SHP77 (cell line): ENCODE measurements around the gene NUDC.

ENCODE experiments used
- DNase-seq, 2 experiments: peaks; one replicate each; lab custom pipeline; 2025; lab: John Stamatoyannopoulos, UW

The NUDC gene

DNA sequence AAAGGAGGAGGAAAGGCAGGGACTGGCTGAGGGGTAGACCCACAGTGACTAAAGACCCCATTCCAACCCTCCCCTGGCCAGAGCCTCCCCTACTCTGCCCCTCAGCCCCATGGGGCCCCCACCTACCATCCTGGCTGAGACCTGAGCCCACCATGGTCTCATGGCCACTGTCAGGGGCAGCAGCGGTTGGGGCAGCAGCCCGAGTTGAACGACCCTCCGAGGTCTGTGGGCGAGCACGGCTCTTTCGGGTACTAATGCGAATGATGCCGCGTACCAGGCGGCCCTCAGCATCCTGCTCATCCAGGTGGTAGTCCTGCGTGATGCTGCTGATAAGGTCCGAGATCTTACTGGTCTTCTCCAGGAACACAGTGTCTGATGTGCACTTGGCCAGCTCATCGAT lies 29.7 kb downstream of the NUDC start:
- DNase-seq: no peak

DNA sequence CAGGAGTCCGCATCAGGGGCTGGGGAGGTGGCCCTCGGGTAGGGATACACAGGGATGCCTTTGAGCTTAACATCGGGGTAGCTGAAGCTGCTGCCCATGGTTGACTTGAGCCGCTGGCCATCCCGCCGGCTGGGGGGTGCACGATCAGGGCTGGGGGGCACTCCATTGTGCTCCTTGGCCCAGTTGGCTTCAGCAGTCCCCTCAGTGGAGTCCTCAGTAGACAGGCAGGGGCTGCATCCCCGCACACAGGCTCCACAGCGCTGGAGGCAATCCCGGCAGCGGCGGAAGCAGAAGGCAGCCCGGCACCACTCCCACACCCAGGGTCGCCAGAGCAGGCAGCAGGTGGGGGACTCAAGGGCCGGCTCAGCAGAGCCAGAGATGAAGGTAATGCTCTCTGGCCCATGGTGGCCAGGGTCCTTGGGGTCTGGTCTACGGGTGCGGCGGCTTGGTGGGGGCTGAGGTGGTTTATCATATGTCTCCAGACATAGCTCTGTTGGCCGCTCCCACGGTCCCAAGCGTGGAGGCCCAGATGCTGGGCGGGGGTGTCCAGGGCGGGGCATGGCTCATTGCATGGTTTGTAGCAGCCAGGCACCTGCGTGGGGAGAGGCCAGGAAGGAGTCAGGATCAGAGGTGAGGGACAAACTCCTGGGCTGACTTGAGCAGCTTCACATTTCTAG lies 30.4 kb downstream of the NUDC start:
- no peak for DNase-seq

DNA sequence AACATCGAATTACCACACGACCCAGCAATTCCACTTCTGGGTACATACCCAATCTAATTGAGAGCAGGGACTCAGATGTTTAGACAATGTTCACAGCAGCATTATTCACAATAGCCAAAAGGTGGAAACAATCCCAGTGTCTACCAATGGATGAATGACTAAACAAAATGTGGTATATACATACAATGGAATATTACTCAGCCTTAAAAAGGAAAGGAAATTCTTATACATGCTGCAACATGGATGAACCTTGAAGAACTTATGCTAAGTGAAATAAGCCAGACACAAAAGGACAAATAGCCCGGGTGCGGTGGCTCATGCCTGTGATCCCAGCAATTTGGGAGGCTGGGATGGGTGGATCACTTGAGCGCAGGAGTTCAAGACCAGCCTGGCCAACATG lies 31.8 kb downstream of the NUDC start:
- DNase-seq: no peak

DNA sequence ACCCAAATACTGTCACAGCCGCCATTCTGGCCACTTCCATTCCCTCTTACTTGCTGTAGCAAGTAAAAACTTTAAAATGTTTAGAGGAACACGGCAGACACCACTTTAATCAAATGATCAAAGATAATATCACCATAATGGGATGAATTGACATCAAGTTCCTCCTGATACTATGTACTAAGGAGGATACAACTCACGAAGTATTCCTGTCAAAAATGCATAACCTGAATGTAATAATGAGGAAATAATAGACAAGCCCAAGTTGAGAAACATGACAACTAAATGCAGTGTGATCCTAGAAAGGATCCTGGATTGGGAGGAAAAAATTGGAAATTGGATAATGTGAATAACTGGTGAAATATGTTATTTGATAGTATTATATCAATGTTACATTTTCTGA lies 34.8 kb downstream of the NUDC start:
- DNase-seq: no peak

DNA sequence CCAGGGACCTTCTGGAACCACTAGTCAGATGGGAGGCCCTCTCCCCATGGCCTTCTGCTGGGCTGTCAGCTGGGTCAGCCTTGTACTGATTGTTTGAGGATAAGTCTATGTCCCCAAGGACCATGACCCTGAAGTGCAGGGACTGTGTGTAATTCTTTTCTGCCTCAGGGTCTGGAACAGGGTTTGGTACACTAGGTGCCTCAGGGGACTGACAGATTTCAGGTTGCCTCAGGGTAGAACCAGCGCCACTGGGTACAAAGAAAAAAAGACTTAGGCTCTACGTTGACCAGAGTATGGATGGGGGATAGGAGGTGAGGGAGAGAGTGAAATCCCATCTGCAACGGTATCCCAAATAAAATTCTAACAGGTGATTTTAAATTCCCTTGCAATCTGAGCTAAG lies 35.8 kb downstream of the NUDC start:
- DNase-seq: no peak

DNA sequence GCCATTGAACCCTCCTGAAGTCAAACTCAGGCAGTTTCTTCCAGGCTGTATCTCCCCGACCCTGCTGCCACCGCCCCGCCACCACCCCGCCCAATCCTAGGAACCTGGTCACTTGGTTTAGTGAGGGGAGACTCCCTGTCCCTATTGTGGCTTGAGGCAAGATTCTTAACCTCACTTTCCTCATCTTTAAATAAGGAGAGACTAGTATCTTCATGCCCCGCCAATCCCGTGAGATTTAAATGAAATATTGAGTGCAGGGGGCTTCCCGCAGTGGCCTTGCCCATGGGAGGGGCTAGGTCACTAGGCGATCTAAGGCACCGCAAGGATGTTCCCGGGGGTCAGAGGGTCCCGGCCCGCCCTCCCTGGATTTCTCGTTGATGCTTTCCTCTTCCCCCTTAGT lies 37.7 kb downstream of the NUDC start:
- no peak for DNase-seq

DNA sequence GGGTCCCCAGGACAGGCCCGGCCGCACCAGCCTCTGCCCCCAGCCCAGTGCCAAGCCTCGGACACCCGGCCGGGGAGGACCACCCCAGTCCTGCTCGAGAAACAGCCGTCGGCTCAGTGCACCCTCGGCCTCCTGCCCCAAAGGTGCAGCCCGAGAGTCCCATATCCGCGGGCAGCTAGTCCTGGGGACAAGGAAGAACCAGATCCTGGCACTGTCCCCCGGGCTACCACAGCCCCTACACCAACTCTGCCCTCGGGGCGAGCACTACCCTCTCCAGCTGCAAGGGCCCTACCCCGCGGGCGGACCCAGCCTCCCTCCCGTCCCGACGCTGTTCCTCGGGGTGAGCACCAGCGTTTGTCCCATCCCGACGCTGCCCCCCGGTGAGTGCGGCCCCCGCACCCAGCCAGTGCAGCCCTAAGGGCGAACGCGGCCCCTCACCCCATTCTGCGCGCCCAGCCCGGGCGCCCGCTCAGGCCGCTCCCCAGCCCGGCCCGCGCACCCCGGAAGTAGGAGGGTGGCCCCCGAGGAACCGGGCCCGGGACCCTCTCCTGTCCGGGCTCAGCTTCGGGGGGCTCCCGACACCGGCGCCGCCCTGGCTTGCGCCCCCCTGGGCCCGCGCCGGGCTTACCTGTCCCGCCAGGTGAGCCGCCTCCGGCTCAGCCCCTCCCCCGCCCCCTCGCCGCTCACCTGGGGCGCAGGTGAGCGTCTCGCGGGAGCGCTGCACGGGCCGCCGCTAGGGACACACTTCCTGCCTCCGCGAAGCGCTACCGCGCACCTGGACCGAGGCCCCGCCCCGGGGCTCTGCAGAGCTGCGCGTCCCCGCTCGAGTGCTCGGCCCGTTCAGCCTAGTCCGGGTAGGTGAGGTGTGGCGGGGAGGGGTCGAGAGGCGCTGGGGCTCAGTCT lies 38.4 kb downstream of the NUDC start, which contains the start of gene KDF1:
KDF1 (minus strand) TSS at position 747 of the 903 bp plus-strand sequence. CDS start 8,088 bp downstream, outside the sequence.
- no peak for DNase-seq

DNA sequence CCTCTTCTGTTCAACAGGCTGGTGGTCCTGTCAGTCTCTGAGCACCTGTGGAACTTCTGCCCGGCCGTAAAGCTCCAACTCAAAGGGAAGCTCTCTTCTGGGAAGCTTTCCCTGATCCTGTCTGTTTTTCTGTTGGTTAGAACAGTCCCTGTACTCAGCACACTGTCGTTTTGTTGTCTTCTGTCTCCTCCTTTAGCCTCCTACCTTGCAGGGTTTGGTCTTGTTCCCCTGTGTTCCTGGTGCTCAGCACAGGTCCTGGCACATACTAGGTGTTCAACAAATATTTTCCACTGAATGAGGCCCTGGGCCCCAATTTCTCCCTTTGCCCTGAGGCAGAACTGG lies 39.1 kb downstream of the NUDC start:
- no peak for DNase-seq

DNA sequence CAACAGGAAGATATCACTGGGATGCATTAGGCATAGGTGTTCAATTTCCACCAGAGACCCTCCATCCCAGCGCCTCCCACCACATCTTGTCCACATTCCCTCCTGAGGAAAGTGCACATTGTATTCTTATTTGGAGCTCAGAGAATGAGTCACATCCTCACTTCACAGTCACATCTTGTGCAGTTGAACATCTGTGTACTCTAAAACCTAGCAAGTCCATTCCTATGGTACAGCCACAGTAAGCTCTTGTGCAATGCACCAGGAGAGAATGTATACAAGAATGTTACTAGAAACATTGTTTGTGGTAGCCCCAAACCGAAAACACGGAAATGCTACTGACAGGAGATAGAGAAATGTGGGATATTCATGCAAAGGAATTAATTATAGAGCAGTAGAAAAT lies 40.3 kb downstream of the NUDC start:
- DNase-seq: no peak

DNA sequence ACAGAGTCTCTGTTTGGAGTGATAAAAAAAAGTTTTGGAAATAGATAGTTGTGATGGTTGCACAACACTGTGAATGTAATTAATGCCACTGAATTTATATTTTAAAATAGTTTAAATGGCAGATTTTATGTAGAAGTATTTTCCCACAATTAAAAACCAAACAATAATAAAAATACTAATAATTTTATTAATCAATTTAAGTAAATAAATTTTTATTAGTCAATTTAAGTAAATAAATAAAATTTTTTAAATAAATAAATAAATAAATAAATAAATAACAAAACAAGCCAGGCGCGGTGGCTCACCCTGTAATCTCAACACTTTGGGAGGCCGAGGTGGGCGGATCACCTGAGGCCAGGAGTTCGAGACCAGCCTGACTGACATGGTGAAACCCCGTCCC lies 43.7 kb downstream of the NUDC start:
- no peak for DNase-seq

DNA sequence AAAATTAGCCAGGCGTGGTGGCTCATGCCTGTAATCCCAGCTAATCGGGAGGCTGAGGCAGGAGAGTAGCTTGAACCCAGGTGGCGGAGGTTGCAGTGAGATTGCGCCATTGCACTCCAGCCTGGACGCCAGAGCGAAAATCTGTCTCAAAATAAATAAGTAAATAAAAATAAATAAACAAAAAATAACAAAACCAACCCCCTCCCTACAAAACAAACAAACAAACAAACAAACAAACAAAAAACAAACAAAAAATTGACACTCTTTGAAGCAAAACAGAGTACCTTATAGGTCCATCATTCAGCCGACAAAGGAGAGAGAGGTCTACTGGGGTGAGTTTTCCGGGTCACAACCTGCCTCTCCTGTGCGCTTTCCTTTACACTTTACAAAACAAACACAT lies 44.1 kb downstream of the NUDC start:
- DNase-seq: no peak

DNA sequence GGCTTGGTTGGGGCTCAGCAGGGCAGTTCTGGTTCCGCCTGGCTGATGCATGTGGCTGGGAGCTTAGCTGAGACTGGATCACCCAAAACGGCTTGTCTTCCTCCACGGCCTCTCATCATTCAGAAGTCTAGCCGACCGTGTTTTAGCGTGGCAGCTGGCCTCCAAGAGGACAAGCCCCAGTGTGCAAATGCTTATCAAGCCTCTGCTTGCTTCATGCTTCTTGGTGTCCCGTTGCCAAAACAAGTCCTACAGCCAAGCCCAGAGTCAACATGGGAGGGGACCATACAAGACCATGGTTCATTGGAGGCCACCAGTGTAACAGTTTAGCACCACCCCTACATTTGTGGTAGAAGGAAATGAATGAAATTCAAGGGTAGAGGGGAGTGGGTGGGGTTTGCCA lies 49.3 kb downstream of the NUDC start:
- DNase-seq: no peak

DNA sequence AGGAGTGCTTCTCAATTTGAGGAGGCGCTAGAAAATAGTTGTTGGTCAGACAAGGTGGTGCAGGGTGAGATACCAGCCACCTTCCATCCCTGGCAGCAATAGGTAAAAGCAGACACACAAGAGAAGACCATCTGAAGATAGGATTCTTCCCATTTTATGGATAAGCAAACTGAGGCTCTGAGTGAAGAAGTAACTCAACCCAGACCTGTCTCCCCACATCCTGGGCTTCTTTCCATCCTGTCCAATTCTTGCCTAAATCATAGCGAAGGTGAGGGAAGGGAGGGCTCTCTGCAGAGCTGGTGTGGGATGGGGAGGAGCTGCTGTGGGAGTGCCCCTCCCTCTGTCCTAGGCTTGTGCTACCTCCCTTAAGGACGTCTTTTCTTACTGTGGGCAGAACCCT lies 50.0 kb downstream of the NUDC start:
- no peak for DNase-seq

DNA sequence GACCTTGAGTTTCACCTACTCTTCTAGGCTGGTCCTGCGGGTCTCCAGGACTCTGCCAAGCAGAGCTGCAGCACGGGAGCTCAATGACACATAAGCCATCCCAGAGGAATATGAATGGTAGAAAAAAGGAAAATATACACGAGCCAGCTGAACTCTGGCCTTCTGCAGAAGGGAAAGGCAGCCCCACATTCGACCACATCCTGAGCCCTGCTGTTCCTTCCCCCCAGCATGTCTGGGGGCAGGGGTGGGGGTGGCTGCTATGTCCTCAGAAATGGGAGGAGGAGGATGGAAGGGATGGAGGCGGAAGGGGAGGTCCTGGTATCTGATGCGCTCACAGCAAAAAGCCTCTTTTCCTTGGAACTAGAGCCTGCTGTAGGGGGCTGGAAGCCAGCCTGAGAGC lies 50.8 kb downstream of the NUDC start:
- DNase-seq: no peak

DNA sequence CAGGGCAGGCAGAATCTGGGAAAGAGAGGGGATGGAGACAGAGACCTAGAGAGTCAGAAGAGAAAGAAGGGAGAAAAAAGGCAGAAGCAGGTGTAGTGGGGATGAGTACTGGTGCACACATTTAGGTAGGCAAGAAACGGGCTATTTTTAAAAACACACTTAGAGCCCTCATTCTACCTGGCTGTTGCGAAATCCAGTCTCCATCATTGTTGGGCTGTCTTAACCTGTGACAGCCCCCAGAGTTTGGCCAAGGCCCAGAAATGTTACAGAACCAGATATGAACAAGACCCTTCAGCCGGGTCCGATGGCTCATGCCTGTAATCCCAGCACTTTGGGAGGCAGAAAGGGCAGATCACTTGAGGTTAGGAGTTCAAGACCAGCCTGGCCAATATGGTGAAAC lies 51.3 kb downstream of the NUDC start:
- no peak for DNase-seq

DNA sequence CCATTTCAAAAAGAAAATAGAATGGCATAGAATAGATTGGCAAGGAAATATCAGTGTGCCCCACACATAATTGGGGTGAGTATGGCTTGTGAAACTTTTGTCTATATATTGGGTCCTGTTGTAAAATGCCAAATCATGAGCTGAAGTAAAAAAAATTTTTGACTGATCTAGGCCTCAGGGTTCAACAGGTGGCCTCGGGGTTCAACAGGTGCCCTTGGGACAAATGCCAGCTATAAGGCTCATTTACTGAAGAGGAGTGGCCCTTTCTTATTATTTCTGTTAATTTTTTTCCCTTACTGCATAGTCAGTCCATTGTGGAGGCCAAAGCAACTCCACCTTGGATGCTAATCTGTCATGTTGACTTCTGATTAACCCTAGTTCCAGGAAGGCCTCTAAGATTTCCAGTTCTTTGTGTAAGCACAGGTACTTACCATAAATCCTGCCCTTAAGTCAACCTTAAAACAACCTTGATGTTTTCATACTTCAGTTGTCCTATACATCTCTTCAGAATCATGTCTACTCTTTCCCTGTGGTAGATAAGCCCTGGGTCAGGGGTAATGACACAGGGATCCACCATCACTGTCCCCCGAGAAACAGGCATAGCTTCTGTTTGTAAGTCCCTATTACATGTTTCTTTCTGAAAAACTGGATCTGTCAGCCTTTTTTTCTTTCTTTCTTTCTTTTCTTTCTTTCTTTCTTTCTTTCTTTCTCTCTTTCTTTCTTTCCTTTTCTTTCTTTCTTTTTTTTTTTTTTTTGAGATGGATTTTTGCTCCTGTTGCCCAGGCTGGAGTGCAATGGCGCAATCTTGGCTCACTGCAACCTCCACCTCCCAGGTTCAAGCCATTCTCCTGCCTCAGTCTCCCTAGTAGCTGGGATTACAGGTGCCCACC lies 55.3 kb downstream of the NUDC start:
- no peak for DNase-seq

DNA sequence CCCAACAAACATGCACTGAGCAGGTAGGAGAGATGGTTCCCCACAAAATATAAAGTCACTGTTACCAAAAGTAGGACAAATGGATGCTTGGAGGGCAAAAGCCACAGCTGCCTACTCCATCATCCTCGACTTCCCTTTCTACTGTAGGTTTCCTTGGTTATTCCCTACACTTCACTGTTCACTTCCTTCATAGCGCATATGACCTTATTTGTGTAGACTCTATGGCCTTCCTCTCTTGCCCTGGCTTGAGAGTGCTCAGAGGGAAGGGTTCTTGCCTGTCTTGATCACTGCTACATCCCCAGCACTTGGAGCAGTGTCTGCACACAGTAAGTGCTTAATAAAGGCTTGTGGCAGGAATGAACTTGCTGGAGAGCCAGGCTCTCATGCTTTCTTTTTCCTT lies 57.4 kb downstream of the NUDC start:
- DNase-seq: no peak

DNA sequence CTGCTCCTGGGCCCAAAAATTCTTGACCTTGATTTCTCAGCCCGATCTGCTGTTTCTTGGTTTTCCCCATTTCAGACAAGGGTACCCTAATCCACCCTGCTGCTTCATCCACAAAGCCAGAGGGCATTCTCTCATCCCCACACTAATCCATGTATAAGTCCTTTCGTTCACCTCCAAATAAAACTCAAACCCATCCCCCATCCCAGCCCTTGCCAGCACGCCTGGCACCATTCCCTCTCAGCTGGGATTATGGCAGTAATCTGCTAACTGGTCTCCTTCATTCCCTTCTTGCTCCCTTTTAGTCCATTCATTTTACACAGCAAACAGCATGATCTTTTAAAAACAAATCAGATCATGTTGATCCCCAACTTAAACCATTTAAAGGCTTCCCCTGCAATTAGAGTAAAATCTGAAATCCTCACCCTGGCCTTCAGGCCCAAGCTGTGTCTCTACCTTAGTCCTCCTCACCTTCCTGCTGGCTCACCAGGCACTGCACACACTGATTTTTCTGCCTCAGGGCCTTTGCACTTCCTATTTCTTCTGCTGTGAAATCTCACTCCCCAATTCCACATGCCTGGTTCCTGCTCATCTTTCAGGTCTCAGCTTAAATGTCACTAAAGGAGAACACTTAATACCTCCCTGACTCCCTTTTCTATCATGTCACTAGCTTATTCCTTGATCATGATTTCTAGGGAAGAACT lies 59.8 kb downstream of the NUDC start:
- DNase-seq: no peak

DNA sequence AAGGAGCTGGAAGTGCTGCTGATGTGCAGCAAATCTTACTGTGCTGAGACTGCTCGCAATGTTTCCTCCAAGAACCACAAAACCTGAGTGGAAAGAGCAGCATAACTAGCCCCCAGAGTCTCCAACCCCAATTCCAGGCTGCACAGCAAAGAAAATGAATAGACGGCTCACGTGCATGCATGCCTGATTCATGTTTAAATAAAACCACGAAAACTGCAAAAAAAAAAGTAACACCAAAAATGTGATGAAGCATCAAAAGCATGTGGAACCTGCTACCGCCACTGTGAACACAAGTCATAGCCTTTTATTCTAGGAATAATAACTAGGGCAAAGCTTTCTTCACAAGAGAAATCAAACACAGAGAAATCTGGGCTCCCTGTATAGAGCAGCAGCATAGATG lies 62.3 kb downstream of the NUDC start:
- no peak for DNase-seq

DNA sequence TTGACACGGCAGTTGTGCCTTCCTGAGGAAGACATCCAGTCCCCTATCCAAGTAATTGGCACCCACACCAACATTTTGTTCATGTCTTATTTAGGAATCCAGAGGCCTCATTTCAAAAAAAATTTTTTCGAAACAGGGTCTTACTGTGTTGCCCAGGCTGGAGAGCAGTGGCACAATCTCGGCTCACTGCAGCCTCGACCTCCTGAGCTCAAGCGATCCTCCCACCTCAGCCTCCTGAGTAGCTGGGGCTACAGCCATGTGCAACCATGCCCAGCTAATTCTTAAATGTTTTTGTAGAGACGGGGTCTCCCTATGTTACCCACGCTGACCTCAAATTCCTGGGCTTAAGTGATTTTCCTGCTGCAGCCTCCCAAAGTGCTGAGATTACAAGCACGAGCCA lies 62.7 kb downstream of the NUDC start:
- no peak for DNase-seq

DNA sequence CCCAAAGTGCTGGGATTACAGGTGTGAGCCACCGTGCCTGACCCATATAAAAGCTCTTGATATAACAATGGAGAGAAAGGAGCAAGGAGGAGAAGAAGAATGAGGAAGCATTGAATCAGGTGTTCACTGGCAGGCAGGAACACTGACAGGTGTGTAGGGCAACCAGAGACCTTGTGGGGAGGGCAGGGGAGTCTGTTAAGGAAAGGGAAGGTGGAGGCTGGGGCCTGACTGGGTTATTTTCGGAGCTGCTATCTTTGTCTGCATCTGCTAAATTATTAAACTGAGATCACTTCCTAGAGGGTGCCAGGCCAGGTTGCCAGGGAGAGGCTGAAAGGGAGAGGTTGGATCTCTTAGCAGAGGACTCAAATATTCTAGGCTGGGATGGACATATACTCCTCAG lies 65.1 kb downstream of the NUDC start:
- DNase-seq: no peak
